ENCODE data around the gene TTC9B.
"Not testable (repeated sequence)": the region's sequence is repeated elsewhere in the genome, so short reads cannot be mapped to it uniquely, and the experiment has no call there.

- not testable (repeated sequence) for TF ChIP-seq CTCF (conservative IDR thresholded peaks at IDR 0.05; ENCODE audit: low read depth in 2 of 2); REST (IDR thresholded peaks at IDR 0.05; ENCODE audit: unreplicated experiment); EZH2 (IDR thresholded peaks at IDR 0.05; ENCODE audit: low read depth, unreplicated experiment); CREB1 (CRISPR knock-in tag; IDR thresholded peaks at IDR 0.05; ENCODE audit: low read depth); JUNB (IDR thresholded peaks at IDR 0.05; ENCODE audit: unreplicated experiment); EZH2phosphoT487 (IDR thresholded peaks at IDR 0.05; ENCODE audit: unreplicated experiment); POLR2AphosphoS5 (IDR thresholded peaks at IDR 0.05; ENCODE audit: low read depth); ETS1 (IDR thresholded peaks at IDR 0.05); NANOG (IDR thresholded peaks at IDR 0.05; ENCODE audit: borderline replicate concordance)
These were observed 47.7 kb downstream of the TTC9B start for GRCh38 chr19:40170303-40170989.
